OCI-LY7 (cell line): ENCODE measurements around the gene PLCB1. TPM values are rescaled to one million over a fixed set of nuclear protein-coding genes. Genes with fewer than 3 reads are reported as not detected.

Experiments used
- BruUV-seq: library from RNA; stranded (reverse); fragments of 400-500 nt; replicated peaks from 2 replicates; lab custom pipeline; 2021; lab: Mats Ljungman, UMichigan
- CTCF ChIA-PET: fragments of 300-600 bp; sonication (Branson Sonifier 250); formaldehyde crosslinking; loops from one replicate; lab custom pipeline; 2022; ENCODE audit warnings: antibody characterized with exemption; ENCODE audit not compliant: unreplicated experiment; lab: Charles Lee
- POLR2A ChIA-PET: fragments of 300-600 bp; sonication (Branson Sonifier 250); formaldehyde crosslinking; loops from one replicate; lab custom pipeline; 2022; ENCODE audit warnings: antibody characterized with exemption; lab: Charles Lee
- DNase-seq: peaks from one replicate; pipeline ENCODE4 v3.0.0-alpha.2; 2015; ENCODE audit warnings: low spot score
- H2AFZ ChIP-seq: fragments of 200-600 bp; sonication (generic), shearing (Covaris generic); 2 replicates; pipeline ENCODE4 v1.6.1; 2014; ENCODE audit warnings: mild to moderate bottlenecking, antibody characterized with exemption, low read length, moderate library complexity
- H3K27ac ChIP-seq: fragments of 200-600 bp; sonication (generic); 2 replicates; pipeline ENCODE4 v1.5.1; 2014; ENCODE audit warnings: mixed run types, low read depth, mild to moderate bottlenecking, moderate library complexity, low read length, inconsistent platforms; ENCODE audit not compliant: poor library complexity, severe bottlenecking
- H3K36me3 ChIP-seq: fragments of 200-600 bp; sonication (generic); 2 replicates; pipeline ENCODE4 v1.6.1; 2014; ENCODE audit warnings: mild to moderate bottlenecking, antibody characterized with exemption, low read length, moderate library complexity, mixed read lengths; ENCODE audit not compliant: insufficient read depth
- H3K4me1 ChIP-seq: fragments of 200-600 bp; sonication (generic); 2 replicates; pipeline ENCODE4 v1.5.1; 2014; ENCODE audit warnings: mild to moderate bottlenecking, low read length; ENCODE audit not compliant: insufficient read depth, poor library complexity, severe bottlenecking
- H3K4me2 ChIP-seq: fragments of 200-600 bp; sonication (generic); 2 replicates; pipeline ENCODE4 v1.6.1; 2014; ENCODE audit warnings: mild to moderate bottlenecking, low read length
- H3K4me3 ChIP-seq: fragments of 200-600 bp; sonication (generic); 2 replicates; pipeline ENCODE4 v1.5.1; 2014; ENCODE audit warnings: mild to moderate bottlenecking, low read depth, low read length; ENCODE audit not compliant: poor library complexity, severe bottlenecking
- H3K79me2 ChIP-seq: fragments of 200-600 bp; sonication (generic); 2 replicates; pipeline ENCODE4 v1.6.1; 2016; ENCODE audit warnings: low read depth, mild to moderate bottlenecking, low read length, moderate library complexity, mixed read lengths; ENCODE audit not compliant: insufficient read depth
- H3K9me2 ChIP-seq: fragments of 200-600 bp; sonication (generic); 2 replicates; pipeline ENCODE4 v1.6.1; 2016; ENCODE audit warnings: mild to moderate bottlenecking, low read length, mixed read lengths; ENCODE audit not compliant: insufficient read depth
- H3K9me3 ChIP-seq: fragments of 200-600 bp; sonication (generic); 2 replicates; pipeline ENCODE4 v1.6.1; 2014; ENCODE audit warnings: mild to moderate bottlenecking, mixed run types, low read length, mixed read lengths
- H4K20me1 ChIP-seq: fragments of 200-600 bp; sonication (generic); 2 replicates; pipeline ENCODE4 v1.6.1; 2014; ENCODE audit warnings: mild to moderate bottlenecking, antibody characterized with exemption, low read length, moderate library complexity, mixed read lengths; ENCODE audit not compliant: insufficient read depth
- EZH2phosphoT487 ChIP-seq: fragments of 200-600 bp; sonication (generic); IDR thresholded peaks from 2 replicates; pipeline ENCODE4 v1.6.1; 2018; ENCODE audit warnings: low read depth, borderline replicate concordance, mild to moderate bottlenecking, mixed run types, antibody characterized with exemption, low read length, moderate library complexity, mixed read lengths
- intact Hi-C: fragments of 100-400 bp; cut with micrococcal nuclease; formaldehyde crosslinking; loops from one replicate; pipeline ENCODE4 v1.10.0; 2022; ENCODE audit not compliant: unreplicated experiment
- total RNA-seq, 2 experiments: library from RNA; depleted of rRNA in 1 of 2; stranded (reverse); fragments of >200 nt in 1 of 2; shearing (Covaris generic) in 1 of 2; gene quantifications; 2 replicates each; pipeline ENCODE4 v1.2.3, GENCODE V29; 2014 to 2022
- TF ChIP-seq, protein P1 (sequence below): fragments of 200-600 bp; sonication (generic); conservative IDR thresholded peaks from 2 replicates; pipeline ENCODE4 v1.5.1; 2014; ENCODE audit warnings: mild to moderate bottlenecking, antibody characterized with exemption, low read length, moderate library complexity, mixed read lengths

The PLCB1 gene
- total RNA-seq, 2 experiments from 2014 or later = 14.6 to 30.5 TPM

- H3K4me2 ChIP-seq = no peak overlapping the region
- H3K9me2 ChIP-seq = no peaks in the 10 kb centered on the region
- H3K36me3 ChIP-seq = no peaks in the 10 kb centered on the region
- no peaks in the 10 kb centered on the region for H3K4me1 ChIP-seq
- intact Hi-C loops = no loop called here
- no peak overlapping the region for H2AFZ ChIP-seq
- H3K9me3 ChIP-seq = no peaks in the 10 kb centered on the region
- no peaks in the 10 kb centered on the region for H3K79me2 ChIP-seq
- H4K20me1 ChIP-seq = no peaks in the 10 kb centered on the region
- no peak overlapping the region for H3K27ac ChIP-seq
- DNase-seq = peak; percentile 23
- BruUV-seq = no TSS peak
- H3K4me3 ChIP-seq = no peak overlapping the region
- TF ChIP-seq EZH2phosphoT487 = no peak
- TF ChIP-seq, protein P1, sequence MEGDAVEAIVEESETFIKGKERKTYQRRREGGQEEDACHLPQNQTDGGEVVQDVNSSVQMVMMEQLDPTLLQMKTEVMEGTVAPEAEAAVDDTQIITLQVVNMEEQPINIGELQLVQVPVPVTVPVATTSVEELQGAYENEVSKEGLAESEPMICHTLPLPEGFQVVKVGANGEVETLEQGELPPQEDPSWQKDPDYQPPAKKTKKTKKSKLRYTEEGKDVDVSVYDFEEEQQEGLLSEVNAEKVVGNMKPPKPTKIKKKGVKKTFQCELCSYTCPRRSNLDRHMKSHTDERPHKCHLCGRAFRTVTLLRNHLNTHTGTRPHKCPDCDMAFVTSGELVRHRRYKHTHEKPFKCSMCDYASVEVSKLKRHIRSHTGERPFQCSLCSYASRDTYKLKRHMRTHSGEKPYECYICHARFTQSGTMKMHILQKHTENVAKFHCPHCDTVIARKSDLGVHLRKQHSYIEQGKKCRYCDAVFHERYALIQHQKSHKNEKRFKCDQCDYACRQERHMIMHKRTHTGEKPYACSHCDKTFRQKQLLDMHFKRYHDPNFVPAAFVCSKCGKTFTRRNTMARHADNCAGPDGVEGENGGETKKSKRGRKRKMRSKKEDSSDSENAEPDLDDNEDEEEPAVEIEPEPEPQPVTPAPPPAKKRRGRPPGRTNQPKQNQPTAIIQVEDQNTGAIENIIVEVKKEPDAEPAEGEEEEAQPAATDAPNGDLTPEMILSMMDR = no peak
- POLR2A ChIA-PET = no interaction called here
- CTCF ChIA-PET = no interaction called here
These were observed 529.3 kb downstream of the PLCB1 start for GRCh38 chr20:8661229-8661952.

DNA sequence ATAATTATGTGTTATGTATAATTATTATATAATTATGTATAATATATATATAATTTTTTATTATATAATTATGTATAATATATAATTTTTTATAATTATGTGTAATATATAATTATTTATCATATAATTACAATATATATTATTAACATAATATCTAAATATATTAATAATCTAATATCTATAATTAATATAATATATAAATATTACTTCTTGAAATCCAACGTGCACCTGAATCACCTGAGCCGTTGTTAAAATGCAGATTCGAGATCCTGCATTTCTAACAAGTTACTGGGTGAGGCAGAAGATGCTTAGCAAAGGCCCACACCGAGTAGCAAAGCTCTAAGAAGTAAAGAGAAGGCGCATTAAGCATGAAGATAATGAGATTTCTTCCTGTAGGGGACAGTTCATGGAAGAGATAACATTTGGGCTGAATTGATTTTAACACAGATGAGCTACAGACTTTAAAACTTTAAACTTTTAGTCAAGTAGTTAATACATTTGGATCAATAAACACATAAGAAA lies 530.4 kb downstream of the PLCB1 start:
- H4K20me1 ChIP-seq = no peaks in the 10 kb centered on the region
- intact Hi-C loops = no loop called here
- DNase-seq = peak; percentile 24
- H3K4me2 ChIP-seq = no peak overlapping the region
- no peaks in the 10 kb centered on the region for H3K36me3 ChIP-seq
- no peaks in the 10 kb centered on the region for H3K4me1 ChIP-seq
- TF ChIP-seq, protein P1 = no peak
- TF ChIP-seq EZH2phosphoT487 = no peak
- CTCF ChIA-PET = no interaction called here
- H2AFZ ChIP-seq = no peak overlapping the region
- POLR2A ChIA-PET = interaction anchor here (1.3 kb wide), 1 partner anchor 16 kb away, joined by 3 read pairs; no protein-coding TSS in a partner anchor
- H3K79me2 ChIP-seq = no peaks in the 10 kb centered on the region
- H3K27ac ChIP-seq = no peak overlapping the region
- no peak overlapping the region for H3K4me3 ChIP-seq
- no peaks in the 10 kb centered on the region for H3K9me2 ChIP-seq
- H3K9me3 ChIP-seq = no peaks in the 10 kb centered on the region
- BruUV-seq = no TSS peak

DNA sequence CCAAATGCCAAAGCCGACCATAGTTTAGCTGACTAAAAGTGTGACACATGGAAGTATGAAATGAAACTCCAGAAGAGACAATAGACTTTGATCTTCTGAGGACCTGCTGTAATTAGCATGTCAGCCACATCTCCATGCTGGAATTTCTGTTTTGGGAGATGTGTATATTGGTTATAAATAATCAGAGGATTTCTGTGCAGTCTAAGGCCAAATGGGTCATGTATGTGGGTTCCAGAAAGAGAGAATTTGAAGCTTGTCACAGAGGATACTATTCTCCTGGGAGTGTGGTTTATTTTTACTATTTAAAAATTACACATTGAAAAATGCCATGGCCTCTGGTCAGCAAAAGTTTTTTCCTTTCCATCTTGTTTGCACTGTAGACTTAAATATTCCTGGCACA lies 531.4 kb downstream of the PLCB1 start:
- POLR2A ChIA-PET = interaction anchor here (1.3 kb wide), 2 partner anchors 15 to 21 kb away, joined by 3 read pairs; no protein-coding TSS in a partner anchor
- no peak overlapping the region for H3K4me3 ChIP-seq
- intact Hi-C loops = no loop called here
- no peaks in the 10 kb centered on the region for H4K20me1 ChIP-seq
- H2AFZ ChIP-seq = no peak overlapping the region
- H3K27ac ChIP-seq = no peak overlapping the region
- H3K79me2 ChIP-seq = no peaks in the 10 kb centered on the region
- H3K4me1 ChIP-seq = no peaks in the 10 kb centered on the region
- DNase-seq = no peak
- TF ChIP-seq EZH2phosphoT487 = no peak
- TF ChIP-seq, protein P1 = no peak
- no peaks in the 10 kb centered on the region for H3K36me3 ChIP-seq
- no peaks in the 10 kb centered on the region for H3K9me3 ChIP-seq
- no peaks in the 10 kb centered on the region for H3K9me2 ChIP-seq
- CTCF ChIA-PET = no interaction called here
- no peak overlapping the region for H3K4me2 ChIP-seq
- no TSS peak for BruUV-seq
